Left ventricle myocardium superior (tissue), 1 donor: Measurements from ENCODE around the gene PSKH1. TPM values are rescaled to one million over a fixed set of nuclear protein-coding genes. Genes with fewer than 3 reads are reported as not detected.

Experiments
- ATAC-seq: fragments of 200-7000 bp; cut with Tn5 transposase; one replicate; pipeline ENCODE4 v1.9.1; 2020; ENCODE audit warnings: mild to moderate bottlenecking, moderate library complexity
- DNase-seq: peaks from one replicate; pipeline ENCODE4 v3.0.0-alpha.2; 2020
- intact Hi-C: fragments of 100-400 bp; cut with micrococcal nuclease; formaldehyde crosslinking; loops from one replicate; pipeline ENCODE4 v1.11.0; 2022
- total RNA-seq: library from RNA; stranded (reverse); fragmentation: NEBNext Ultra II Directional; extraction: Animal tissue kit (Norgen Biotek cat#: 25700); gene quantifications from one replicate; pipeline ENCODE4 v1.2.1, GENCODE V29; 2021
- donor health status: DM: no; HTN: yes; CAD: no; lungs with severe emphysema.

The PSKH1 gene
- total RNA-seq, 1 donor from 2014 or later, result 18.1 TPM

GRCh38 chr16:67917140-67917851, 24.2 kb downstream of the PSKH1 start:
- ATAC-seq, result peak; percentile 87
- intact Hi-C loops, result no loop called here
- DNase-seq, result peak; percentile 74

- intact Hi-C loops, result no loop called here
- ATAC-seq, result peak; percentile 29
Measured at GRCh38 chr16:67917852-67918236, 24.8 kb downstream of the PSKH1 start.

GRCh38 chr16:67919622-67920221, 26.7 kb downstream of the PSKH1 start:
- DNase-seq (no peak), ATAC-seq (no peak)
- intact Hi-C loops, result no loop called here

More at GRCh38 chr16:67917852-67918236, 24.8 kb downstream of the PSKH1 start:
- DNase-seq, result no peak

GRCh38 chr16:67922221-67922620, 29.2 kb downstream of the PSKH1 start:
- intact Hi-C loops, result no loop called here
- ATAC-seq (no peak), DNase-seq (no peak)

GRCh38 chr16:67922740-67923139, 29.7 kb downstream of the PSKH1 start:
- ATAC-seq (no peak), DNase-seq (no peak)
- intact Hi-C loops, result no loop called here

GRCh38 chr16:67923414-67924116, 30.5 kb downstream of the PSKH1 start:
- peak; percentile 53 for ATAC-seq
- peak; percentile 51 for DNase-seq
- intact Hi-C loops, result no loop called here

- ATAC-seq (no peak), DNase-seq (no peak)
- intact Hi-C loops, result no loop called here
Measured at GRCh38 chr16:67924140-67924906, 31.3 kb downstream of the PSKH1 start.

GRCh38 chr16:67926181-67926750, 33.2 kb downstream of the PSKH1 start:
- no peak for ATAC-seq
- peak; percentile 41 for DNase-seq
- intact Hi-C loops, result loop anchor here (5.0 kb wide), 1 partner anchor 109 kb away; no protein-coding TSS in a partner anchor

GRCh38 chr16:67927131-67927941, 34.3 kb downstream of the PSKH1 start:
- ATAC-seq, result no peak
- intact Hi-C loops, result loop anchor here (5.0 kb wide), 1 partner anchor 110 kb away; no protein-coding TSS in a partner anchor
- no peak for DNase-seq

- DNase-seq, result no peak
- intact Hi-C loops, result loop anchor here (5.0 kb wide), 1 partner anchor 111 kb away; no protein-coding TSS in a partner anchor
- no peak for ATAC-seq
Measured at GRCh38 chr16:67928147-67928546, 35.1 kb downstream of the PSKH1 start.

- intact Hi-C loops, result loop anchor here (5.0 kb wide), 1 partner anchor 111 kb away; no protein-coding TSS in a partner anchor
- ATAC-seq, result peak; percentile 68
- peak; percentile 83 for DNase-seq
Measured at GRCh38 chr16:67928561-67929364, 35.7 kb downstream of the PSKH1 start.

- DNase-seq (no peak), ATAC-seq (no peak)
- intact Hi-C loops, result no loop called here
Measured at GRCh38 chr16:67930191-67930590, 37.1 kb downstream of the PSKH1 start.

- ATAC-seq (no peak), DNase-seq (no peak)
- intact Hi-C loops, result no loop called here
Measured at GRCh38 chr16:67930678-67931211, 37.7 kb downstream of the PSKH1 start.

GRCh38 chr16:67931712-67932461, 38.8 kb downstream of the PSKH1 start, which contains the start of gene CTRL:
CTRL (minus strand) TSS chr16:67931862; CDS start chr16:67931852, 10 bp downstream.
- DNase-seq, result no peak
- intact Hi-C loops, result no loop called here
- no peak for ATAC-seq

GRCh38 chr16:67932462-67932840, 39.4 kb downstream of the PSKH1 start:
- no peak for ATAC-seq
- intact Hi-C loops, result no loop called here
- DNase-seq, result no peak

GRCh38 chr16:67933805-67934204, 40.8 kb downstream of the PSKH1 start:
- intact Hi-C loops, result no loop called here
- DNase-seq (no peak), ATAC-seq (no peak)
